SK-N-SH treated with all-trans-retinoic acid at 6 μM for 48 hours (cell line): ENCODE results near the gene PSMB9.
"Not testable (repeated sequence)": the region's sequence is repeated elsewhere in the genome, so short reads cannot be mapped to it uniquely, and the experiment has no call there.

Experiments
- CSDC2 ChIP-seq: fragments of 250-450 bp; sonication (Bioruptor Pico); IDR thresholded peaks from 2 replicates; pipeline ENCODE4 v1.5.0; 2020; ENCODE audit warnings: mild to moderate bottlenecking, moderate library complexity
- OSR1 ChIP-seq: fragments of 250-450 bp; sonication (Bioruptor Pico); IDR thresholded peaks from 2 replicates; pipeline ENCODE4 v1.8.0; 2022; ENCODE audit warnings: moderate library complexity, mild to moderate bottlenecking, inconsistent platforms
- RARB ChIP-seq: fragments of 250-450 bp; sonication (Bioruptor Pico); IDR thresholded peaks from 2 replicates; pipeline ENCODE4 v1.8.0; 2021; ENCODE audit warnings: mild to moderate bottlenecking, moderate library complexity
- ZFP3 ChIP-seq: fragments of 250-450 bp; sonication (Bioruptor Pico); IDR thresholded peaks from 2 replicates; pipeline ENCODE4 v1.5.0; 2020; ENCODE audit warnings: mild to moderate bottlenecking, moderate library complexity
- ZFP30 ChIP-seq: fragments of 450-650 bp; formaldehyde crosslinking; IDR thresholded peaks from 2 replicates; pipeline ENCODE4 v1.5.0; 2022; ENCODE audit warnings: mild to moderate bottlenecking, moderate library complexity
- ZNF70 ChIP-seq: fragments of 450-650 bp; formaldehyde crosslinking; IDR thresholded peaks from 2 replicates; pipeline ENCODE4 v1.5.0; 2020; ENCODE audit warnings: mild to moderate bottlenecking, moderate library complexity
- ZNF8 ChIP-seq: fragments of 450-650 bp; formaldehyde crosslinking; IDR thresholded peaks from 2 replicates; pipeline ENCODE4 v1.5.0; 2020; ENCODE audit warnings: mild to moderate bottlenecking, moderate library complexity
- TF ChIP-seq, protein P1 (sequence below): fragments of 250-450 bp; sonication (Bioruptor Pico); IDR thresholded peaks from 2 replicates; pipeline ENCODE4 v1.5.1; 2020; ENCODE audit warnings: low read depth, mild to moderate bottlenecking, moderate library complexity
- TF ChIP-seq, protein P2 (sequence below): fragments of 250-450 bp; sonication (Bioruptor Pico); IDR thresholded peaks from 2 replicates; pipeline ENCODE4 v1.5.1; 2021; ENCODE audit warnings: mild to moderate bottlenecking, moderate library complexity

DNA sequence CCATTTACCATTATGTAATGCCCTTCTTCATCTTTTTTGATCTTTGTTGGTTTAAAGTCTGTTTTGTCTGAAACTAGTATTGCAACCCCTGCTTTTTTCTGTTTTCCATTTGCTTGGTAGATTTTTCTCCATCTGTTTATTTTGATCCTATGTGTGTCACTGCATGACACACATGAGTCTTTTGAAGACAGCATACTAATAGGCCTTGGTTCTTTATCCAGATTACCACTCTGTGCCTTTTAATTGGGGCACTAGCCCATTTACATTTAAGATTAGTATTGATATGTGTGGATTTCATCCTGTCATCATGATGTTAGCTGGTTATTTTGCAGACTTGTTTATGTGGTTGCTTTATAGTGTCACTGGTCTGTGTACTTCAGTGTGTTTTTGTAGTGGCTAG, 48.6 kb upstream of the PSMB9 start:
- not testable (repeated sequence) for TF ChIP-seq ZNF8; CSDC2 (CRISPR knock-in tag); RARB (CRISPR knock-in tag); ZFP30; ZNF70 (CRISPR knock-in tag); OSR1 (CRISPR knock-in tag); ZFP3 (CRISPR knock-in tag)
- TF ChIP-seq, protein P1, sequence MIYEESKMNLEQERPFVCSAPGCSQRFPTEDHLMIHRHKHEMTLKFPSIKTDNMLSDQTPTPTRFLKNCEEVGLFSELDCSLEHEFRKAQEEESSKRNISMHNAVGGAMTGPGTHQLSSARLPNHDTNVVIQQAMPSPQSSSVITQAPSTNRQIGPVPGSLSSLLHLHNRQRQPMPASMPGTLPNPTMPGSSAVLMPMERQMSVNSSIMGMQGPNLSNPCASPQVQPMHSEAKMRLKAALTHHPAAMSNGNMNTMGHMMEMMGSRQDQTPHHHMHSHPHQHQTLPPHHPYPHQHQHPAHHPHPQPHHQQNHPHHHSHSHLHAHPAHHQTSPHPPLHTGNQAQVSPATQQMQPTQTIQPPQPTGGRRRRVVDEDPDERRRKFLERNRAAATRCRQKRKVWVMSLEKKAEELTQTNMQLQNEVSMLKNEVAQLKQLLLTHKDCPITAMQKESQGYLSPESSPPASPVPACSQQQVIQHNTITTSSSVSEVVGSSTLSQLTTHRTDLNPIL (CRISPR knock-in tag), result not testable (repeated sequence)
- TF ChIP-seq, protein P2, sequence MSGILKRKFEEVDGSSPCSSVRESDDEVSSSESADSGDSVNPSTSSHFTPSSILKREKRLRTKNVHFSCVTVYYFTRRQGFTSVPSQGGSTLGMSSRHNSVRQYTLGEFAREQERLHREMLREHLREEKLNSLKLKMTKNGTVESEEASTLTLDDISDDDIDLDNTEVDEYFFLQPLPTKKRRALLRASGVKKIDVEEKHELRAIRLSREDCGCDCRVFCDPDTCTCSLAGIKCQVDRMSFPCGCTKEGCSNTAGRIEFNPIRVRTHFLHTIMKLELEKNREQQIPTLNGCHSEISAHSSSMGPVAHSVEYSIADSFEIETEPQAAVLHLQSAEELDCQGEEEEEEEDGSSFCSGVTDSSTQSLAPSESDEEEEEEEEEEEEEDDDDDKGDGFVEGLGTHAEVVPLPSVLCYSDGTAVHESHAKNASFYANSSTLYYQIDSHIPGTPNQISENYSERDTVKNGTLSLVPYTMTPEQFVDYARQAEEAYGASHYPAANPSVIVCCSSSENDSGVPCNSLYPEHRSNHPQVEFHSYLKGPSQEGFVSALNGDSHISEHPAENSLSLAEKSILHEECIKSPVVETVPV (CRISPR knock-in tag), result not testable (repeated sequence)
